ENCODE measurements around the gene NHS. TPM values are rescaled to one million over a fixed set of nuclear protein-coding genes. Genes with fewer than 3 reads are reported as not detected.

NHS gene
- total RNA-seq (1 to 10 TPM; 1.2 to 1.7 (median 1.6) TPM), polyA plus RNA-seq (0.61 TPM)
- long read RNA-seq, donor 1, partial matches to known transcripts: 0 of 2 reads
- long read RNA-seq, donor 1, other reads (novel, unspliced or antisense): 2 of 2 reads
- long read RNA-seq, donor 2: 0 reads
- long read RNA-seq, donor 3, partial matches to known transcripts: 0 of 1 reads
- long read RNA-seq, donor 3, other reads (novel, unspliced or antisense): 1 of 1 reads
- long read RNA-seq, donor 4: 0 reads

DNA sequence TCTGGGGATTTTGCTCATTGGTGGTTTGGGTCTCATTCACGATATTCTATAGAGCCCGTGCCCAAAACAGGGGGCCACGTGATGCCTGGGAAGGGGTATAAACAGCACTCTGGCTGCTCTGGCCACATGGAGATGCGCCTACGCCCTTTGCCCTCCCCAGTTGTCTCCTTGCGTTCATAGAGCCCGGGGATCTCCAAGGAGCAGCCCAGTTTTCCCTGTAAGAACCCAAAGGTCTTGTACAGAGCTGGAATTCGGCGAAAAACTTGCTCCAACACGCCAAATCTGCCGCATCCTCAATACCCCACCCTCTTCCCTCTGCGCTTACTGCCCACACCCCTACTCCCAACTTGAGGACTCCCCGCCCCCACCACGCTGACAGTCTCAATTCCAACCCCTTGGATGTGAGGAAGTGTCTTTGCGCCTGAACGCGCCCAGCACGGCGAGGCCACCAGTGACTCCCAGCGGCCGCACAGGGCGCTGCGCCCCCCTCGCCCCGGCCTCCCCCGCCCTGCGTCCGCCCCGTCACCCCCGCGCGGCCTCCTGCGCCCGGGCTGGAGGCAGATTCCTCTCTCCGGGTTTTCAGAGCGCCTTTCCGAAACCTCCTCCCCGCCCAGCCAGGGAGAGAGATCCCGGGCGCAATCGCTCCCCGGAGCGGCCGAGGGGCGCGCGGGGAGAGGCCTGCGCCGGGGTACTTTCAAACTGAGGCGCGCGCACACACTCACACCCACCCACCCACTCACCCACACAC, at the start of gene NHS:
Gene NHS (plus strand): TSS at position 582 of the 748 bp plus-strand sequence. CDS start 558 bp downstream, outside the sequence.
- H3K27ac ChIP-seq (ENCODE audit: low read length): no peak within 1 kb of the TSS

DNA sequence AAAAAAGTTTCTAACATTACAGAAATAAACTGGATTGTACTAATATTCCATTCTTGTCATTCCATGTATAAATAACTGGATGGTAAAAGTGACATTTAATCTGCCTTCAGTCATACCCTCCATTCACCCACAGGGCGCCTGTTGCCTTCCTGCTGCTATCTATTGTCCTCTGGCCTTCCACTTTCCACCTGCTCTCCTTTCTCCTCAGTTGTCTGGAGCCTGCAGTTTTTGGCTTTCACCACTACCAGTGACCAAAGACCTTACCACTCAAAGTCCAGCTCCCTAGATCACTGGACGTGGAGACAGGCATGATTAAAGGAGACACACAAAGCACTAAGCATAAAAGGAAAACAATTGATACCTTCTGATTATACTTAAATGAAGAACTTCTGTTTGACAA, 46.2 kb upstream of the NHS start:
- intact Hi-C loops (cut with DNase I): no loop called here
- DNase-seq: no peak
- WGBS: 67% methylated on average over 2 of the region's 2 CpGs
- Histone ChIP-seq H3K4me3 (ENCODE audit: low read length) (no peak overlapping the region), H3K4me1 (ENCODE audit: control insufficient read depth, insufficient read depth, low read length) (no peaks in the 10 kb centered on the region), H3K27me3 (ENCODE audit: control insufficient read depth, insufficient read depth) (no peaks in the 10 kb centered on the region), H3K27ac (ENCODE audit: low read length) (no peak overlapping the region), H3K9me3 (ENCODE audit: control insufficient read depth, low read length) (no peaks in the 10 kb centered on the region)
- no peak for ATAC-seq

More for the DNA sequence above, at the start of gene NHS:
- intact Hi-C loops (cut with DNase I): loop anchor here in 1 of 4 donors (10.0 kb wide), 1 partner anchor 150 kb away; no protein-coding TSS in a partner anchor
- ATAC-seq (peak; percentile 91 to 94), DNase-seq (peak; percentile 72 to 89 (median 88))
- Histone ChIP-seq H3K27me3 (ENCODE audit: control insufficient read depth, insufficient read depth) (no peaks in the 10 kb centered on the region), H3K9me3 (ENCODE audit: control insufficient read depth, low read length) (no peaks in the 10 kb centered on the region), H3K4me1 (ENCODE audit: control insufficient read depth, insufficient read depth, low read length) (no peaks in the 10 kb centered on the region), H3K4me3 (ENCODE audit: low read length) (peak within 1 kb of the TSS; percentile 66)
- 3% methylated on average over 51 of the region's 52 CpGs for WGBS

DNA sequence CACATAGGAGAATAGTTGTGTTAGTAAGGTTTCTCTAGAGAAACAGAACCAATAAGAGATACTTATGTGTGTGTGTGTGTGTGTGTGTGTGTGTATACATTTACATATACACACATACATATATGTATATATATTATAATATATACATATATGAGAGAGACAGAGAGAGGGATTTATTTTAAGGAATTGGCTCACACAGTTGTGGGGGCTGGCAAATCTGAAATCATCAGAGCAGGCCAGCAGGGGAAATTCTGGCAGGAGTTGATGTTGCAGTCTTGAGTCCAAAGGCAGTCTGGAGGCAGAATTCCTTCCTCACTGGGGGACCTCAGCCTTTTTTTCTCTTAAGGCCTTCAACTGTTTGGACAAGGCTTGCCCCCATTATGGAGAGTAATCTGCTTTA, 38.6 kb upstream of the NHS start:
- intact Hi-C loops (cut with DNase I): no loop called here
- no peak for ATAC-seq
- no peak for DNase-seq
- Histone ChIP-seq H3K4me3 (ENCODE audit: low read length) (no peak overlapping the region), H3K27me3 (ENCODE audit: control insufficient read depth, insufficient read depth) (no peaks in the 10 kb centered on the region), H3K9me3 (ENCODE audit: control insufficient read depth, low read length) (no peaks in the 10 kb centered on the region), H3K4me1 (ENCODE audit: control insufficient read depth, insufficient read depth, low read length) (no peaks in the 10 kb centered on the region), H3K27ac (ENCODE audit: low read length) (no peak overlapping the region)

DNA sequence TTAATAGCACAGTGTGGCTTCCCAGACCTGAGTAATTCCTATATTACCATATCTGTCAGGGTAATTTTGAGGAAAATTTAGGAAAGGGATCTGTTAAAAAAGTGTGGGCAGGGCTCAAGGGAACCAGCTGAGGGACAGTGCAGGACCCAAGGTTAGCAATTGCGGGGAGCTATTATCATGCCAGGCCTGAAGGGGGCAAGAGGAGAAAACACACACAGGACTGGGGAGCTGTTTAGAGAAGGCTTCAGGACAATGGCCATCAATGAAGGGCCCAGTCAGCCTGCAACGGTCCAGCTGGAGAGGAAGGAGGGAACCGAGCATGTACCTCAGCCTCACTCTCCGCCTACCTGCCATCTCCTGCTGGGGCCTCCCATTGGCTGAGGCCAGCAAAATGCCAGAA, 19.0 kb upstream of the NHS start:
- intact Hi-C loops (cut with DNase I): no loop called here
- DNase-seq (peak in 1 of 3 donors; percentile 7), ATAC-seq (no peak)
- H3K4me3 ChIP-seq (ENCODE audit: low read length): no peak overlapping the region
- H3K27me3 ChIP-seq (ENCODE audit: control insufficient read depth, insufficient read depth): no peaks in the 10 kb centered on the region
- H3K4me1 ChIP-seq (ENCODE audit: control insufficient read depth, insufficient read depth, low read length): no peaks in the 10 kb centered on the region
- 73% methylated on average over 4 of the region's 4 CpGs for WGBS
- H3K9me3 ChIP-seq (ENCODE audit: control insufficient read depth, low read length): no peaks in the 10 kb centered on the region
- H3K27ac ChIP-seq (ENCODE audit: low read length): no peak overlapping the region

DNA sequence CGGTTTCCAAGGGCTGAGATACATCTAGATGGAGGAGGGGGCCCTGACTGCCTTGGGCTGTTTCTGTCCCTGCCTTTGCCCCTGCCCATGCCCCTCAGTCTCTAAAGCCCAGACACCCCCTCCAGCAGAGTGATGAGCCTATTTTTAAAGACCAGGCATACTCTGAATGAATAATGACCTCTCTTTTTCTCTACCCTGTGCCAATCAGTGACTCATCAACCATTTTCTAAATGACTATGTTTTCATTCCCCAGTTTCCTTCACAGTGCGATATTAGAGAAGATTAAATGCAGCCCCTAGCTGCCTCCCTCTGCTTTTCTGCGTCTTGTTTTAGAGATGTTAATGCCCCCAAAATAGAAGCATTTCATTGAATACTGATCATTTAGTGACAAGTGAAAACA, 15.5 kb upstream of the NHS start:
- DNase-seq: no peak
- Histone ChIP-seq H3K4me3 (ENCODE audit: low read length) (no peak overlapping the region), H3K4me1 (ENCODE audit: control insufficient read depth, insufficient read depth, low read length) (no peaks in the 10 kb centered on the region), H3K27ac (ENCODE audit: low read length) (no peak overlapping the region), H3K9me3 (ENCODE audit: control insufficient read depth, low read length) (no peaks in the 10 kb centered on the region), H3K27me3 (ENCODE audit: control insufficient read depth, insufficient read depth) (no peaks in the 10 kb centered on the region)
- intact Hi-C loops (cut with DNase I): no loop called here
- ATAC-seq: no peak
- 57% methylated on average over 3 of the region's 3 CpGs for WGBS

DNA sequence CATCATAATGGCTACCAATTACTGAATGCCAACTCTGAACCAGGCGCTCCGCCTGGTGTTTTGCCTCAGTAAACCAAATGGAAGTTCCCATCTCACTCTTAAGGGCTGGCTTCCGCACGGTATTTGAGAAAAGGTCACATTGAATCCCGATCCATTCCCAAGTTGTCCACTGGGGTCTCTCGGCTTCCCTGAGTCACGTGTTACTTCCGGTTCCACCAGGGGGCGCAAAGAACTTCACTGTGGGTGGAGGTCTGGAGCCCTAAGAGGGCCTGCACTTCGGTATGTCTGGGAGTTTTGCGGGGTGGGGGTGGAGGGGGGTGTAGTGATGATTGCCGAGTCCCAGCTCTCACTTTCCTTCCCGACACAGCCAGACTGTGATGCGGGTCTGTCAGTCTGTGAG, 13.4 kb upstream of the NHS start:
- no peaks in the 10 kb centered on the region for H3K4me1 ChIP-seq (ENCODE audit: control insufficient read depth, insufficient read depth, low read length)
- H3K9me3 ChIP-seq (ENCODE audit: control insufficient read depth, low read length): no peaks in the 10 kb centered on the region
- WGBS: 66% methylated on average over 14 of the region's 14 CpGs
- no peaks in the 10 kb centered on the region for H3K27me3 ChIP-seq (ENCODE audit: control insufficient read depth, insufficient read depth)
- ATAC-seq (no peak), DNase-seq (peak in 1 of 3 donors; percentile 15)
- no peak overlapping the region for H3K27ac ChIP-seq (ENCODE audit: low read length)
- H3K4me3 ChIP-seq (ENCODE audit: low read length): no peak overlapping the region
- intact Hi-C loops (cut with DNase I): no loop called here

DNA sequence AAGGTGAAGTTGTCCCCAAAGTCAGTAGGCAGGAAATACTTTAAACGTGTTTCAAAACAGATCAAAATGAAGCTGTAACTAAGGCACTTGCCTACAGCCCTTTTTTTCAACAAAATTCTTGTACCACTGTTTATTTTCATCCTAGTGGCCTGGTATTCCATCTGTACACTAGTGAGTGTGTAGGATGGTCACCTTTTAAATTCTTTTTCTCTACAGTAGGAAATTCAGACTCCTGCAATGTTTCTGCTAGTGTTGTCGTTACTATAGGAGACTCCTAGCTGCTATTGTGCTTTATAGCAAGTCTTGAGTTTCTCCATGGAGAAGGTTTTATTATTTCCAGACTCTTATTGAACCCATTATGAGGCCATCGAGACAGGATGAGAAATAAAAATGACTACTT, 7.0 kb upstream of the NHS start:
- Histone ChIP-seq H3K4me1 (ENCODE audit: control insufficient read depth, insufficient read depth, low read length) (peaks cover 1% of the 10 kb centered on the region), H3K4me3 (ENCODE audit: low read length) (no peak overlapping the region), H3K27ac (ENCODE audit: low read length) (no peak overlapping the region), H3K9me3 (ENCODE audit: control insufficient read depth, low read length) (no peaks in the 10 kb centered on the region), H3K27me3 (ENCODE audit: control insufficient read depth, insufficient read depth) (no peaks in the 10 kb centered on the region)
- intact Hi-C loops (cut with DNase I): no loop called here
- DNase-seq (no peak), ATAC-seq (no peak)
- 80% methylated on average over 3 of the region's 3 CpGs for WGBS

DNA sequence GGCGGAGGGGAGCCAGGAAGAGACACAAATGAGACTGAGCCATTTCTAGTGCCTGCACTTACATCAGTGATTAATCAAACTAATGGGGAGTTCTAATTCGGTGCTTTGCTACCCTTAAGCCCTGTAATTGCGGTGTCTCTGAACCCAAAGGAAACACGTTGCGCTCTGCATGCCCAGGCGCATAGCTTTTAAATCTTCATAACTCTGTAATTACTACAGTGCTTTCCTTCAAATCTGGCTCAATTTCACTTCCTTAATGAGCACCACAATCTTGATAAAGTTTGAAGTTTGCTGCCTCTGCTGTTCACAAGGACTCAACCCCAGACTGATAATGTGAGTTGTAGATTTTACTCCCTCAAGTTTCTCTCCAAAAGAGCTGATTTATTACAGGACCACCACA, 5.7 kb upstream of the NHS start:
- no peak overlapping the region for H3K27ac ChIP-seq (ENCODE audit: low read length)
- no peak overlapping the region for H3K4me3 ChIP-seq (ENCODE audit: low read length)
- no peak for DNase-seq
- peaks cover 1% of the 10 kb centered on the region for H3K4me1 ChIP-seq (ENCODE audit: control insufficient read depth, insufficient read depth, low read length)
- intact Hi-C loops (cut with DNase I): no loop called here
- WGBS: 48% methylated on average over 6 of the region's 6 CpGs
- H3K27me3 ChIP-seq (ENCODE audit: control insufficient read depth, insufficient read depth): no peaks in the 10 kb centered on the region
- ATAC-seq: no peak
- H3K9me3 ChIP-seq (ENCODE audit: control insufficient read depth, low read length): no peaks in the 10 kb centered on the region

DNA sequence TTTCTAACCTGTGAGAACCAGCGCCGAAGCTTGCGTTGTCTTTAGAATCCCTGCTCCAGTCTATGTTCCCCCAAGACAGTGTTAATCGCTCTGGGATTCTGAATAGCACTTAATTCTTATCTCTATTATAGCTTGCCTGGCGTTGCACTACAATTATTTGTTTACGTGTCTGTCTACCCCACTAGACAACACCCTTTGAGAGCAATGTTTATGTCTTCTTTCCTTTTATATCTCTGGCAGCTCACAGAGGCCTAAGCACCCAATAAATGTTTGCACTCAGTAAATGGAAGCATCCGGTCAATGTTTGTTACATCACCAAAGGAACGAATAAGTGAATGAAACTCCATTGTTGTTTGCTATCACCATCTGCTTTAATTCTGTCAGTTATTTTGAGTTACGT, 4.8 kb upstream of the NHS start:
- H3K27me3 ChIP-seq (ENCODE audit: control insufficient read depth, insufficient read depth): no peaks in the 10 kb centered on the region
- H3K4me3 ChIP-seq (ENCODE audit: low read length): no peak overlapping the region
- H3K27ac ChIP-seq (ENCODE audit: low read length): no peak overlapping the region
- H3K4me1 ChIP-seq (ENCODE audit: control insufficient read depth, insufficient read depth, low read length): peaks cover 1% of the 10 kb centered on the region
- DNase-seq (no peak), ATAC-seq (no peak)
- intact Hi-C loops (cut with DNase I): loop anchor here in 1 of 4 donors (10.0 kb wide), 1 partner anchor 155 kb away; no protein-coding TSS in a partner anchor
- no peaks in the 10 kb centered on the region for H3K9me3 ChIP-seq (ENCODE audit: control insufficient read depth, low read length)
- WGBS: 59% methylated on average over 9 of the region's 9 CpGs

DNA sequence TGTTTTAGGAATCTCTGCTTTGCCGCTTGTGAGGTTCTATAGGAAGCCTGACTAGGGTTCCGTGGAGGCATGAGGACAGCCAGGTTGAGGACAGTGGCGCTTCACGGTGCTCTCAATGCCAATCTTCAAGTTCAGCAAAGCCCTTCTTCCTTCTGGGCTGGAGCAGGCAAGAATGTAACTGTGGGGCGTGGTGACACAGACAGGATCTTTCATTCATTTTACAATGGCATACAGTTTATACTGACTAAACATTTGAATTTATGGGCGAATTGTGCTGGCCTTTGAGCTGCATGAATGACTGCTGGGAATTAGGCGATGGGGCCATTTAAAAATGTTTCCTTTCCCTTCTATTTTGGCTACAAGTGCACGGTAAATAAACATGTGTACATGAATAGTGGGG, 2.9 kb upstream of the NHS start:
- Histone ChIP-seq H3K27me3 (ENCODE audit: control insufficient read depth, insufficient read depth) (no peaks in the 10 kb centered on the region), H3K9me3 (ENCODE audit: control insufficient read depth, low read length) (no peaks in the 10 kb centered on the region), H3K27ac (ENCODE audit: low read length) (no peak overlapping the region), H3K4me1 (ENCODE audit: control insufficient read depth, insufficient read depth, low read length) (peaks cover 1% of the 10 kb centered on the region), H3K4me3 (ENCODE audit: low read length) (no peak overlapping the region)
- no peak for ATAC-seq
- intact Hi-C loops (cut with DNase I): loop anchor here in 1 of 4 donors (10.0 kb wide), 1 partner anchor 153 kb away; no protein-coding TSS in a partner anchor
- DNase-seq: peak in 1 of 3 donors; percentile 5
- 91% methylated on average over 8 of the region's 8 CpGs for WGBS

DNA sequence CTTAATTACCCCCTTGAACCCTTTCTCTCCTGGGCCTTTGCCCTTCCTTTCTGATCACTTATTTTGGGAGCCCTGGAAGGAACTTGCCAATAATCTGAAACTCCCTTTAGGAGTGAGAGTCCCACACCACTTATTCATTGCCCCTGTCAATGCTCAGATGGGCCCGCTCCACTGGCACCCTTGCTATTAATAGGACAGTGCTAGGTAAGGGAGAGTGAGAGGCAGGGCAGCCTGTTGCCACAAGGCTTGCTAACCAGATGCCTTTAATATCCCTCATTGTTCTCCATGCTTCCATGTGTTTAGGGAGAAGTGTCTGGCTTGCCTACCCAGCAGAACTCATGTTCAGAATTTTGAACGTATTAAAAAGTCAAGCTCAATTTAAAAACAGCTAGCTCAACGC, 1.7 kb upstream of the NHS start:
- H3K4me3 ChIP-seq (ENCODE audit: low read length): no peak overlapping the region
- 62% methylated on average over 3 of the region's 3 CpGs for WGBS
- DNase-seq (peak in 1 of 3 donors; percentile 22), ATAC-seq (no peak)
- H3K4me1 ChIP-seq (ENCODE audit: control insufficient read depth, insufficient read depth, low read length): peaks cover 1% of the 10 kb centered on the region
- intact Hi-C loops (cut with DNase I): loop anchor here in 1 of 4 donors (10.0 kb wide), 1 partner anchor 151 kb away; no protein-coding TSS in a partner anchor
- H3K9me3 ChIP-seq (ENCODE audit: control insufficient read depth, low read length): no peaks in the 10 kb centered on the region
- H3K27ac ChIP-seq (ENCODE audit: low read length): no peak overlapping the region
- no peaks in the 10 kb centered on the region for H3K27me3 ChIP-seq (ENCODE audit: control insufficient read depth, insufficient read depth)
